Activated CD8-positive, alpha-beta memory T cell treated with anti-CD3 and anti-CD28 coated beads, Interleukin-2, amount 50 U/mL, for 1 hour (primary cell): ENCODE results near the gene BIRC2.
A peak's percentile ranks its signal among the peaks of the same experiment; 100 is the strongest.
"Not testable (repeated sequence)": the region's sequence is repeated elsewhere in the genome, so short reads cannot be mapped to it uniquely, and the experiment has no call there.

Experiments
- DNase-seq: peaks from one replicate; pipeline ENCODE4 v3.0.0-alpha.2; 2020; ENCODE audit errors: extremely low read depth

The BIRC2 gene

DNA sequence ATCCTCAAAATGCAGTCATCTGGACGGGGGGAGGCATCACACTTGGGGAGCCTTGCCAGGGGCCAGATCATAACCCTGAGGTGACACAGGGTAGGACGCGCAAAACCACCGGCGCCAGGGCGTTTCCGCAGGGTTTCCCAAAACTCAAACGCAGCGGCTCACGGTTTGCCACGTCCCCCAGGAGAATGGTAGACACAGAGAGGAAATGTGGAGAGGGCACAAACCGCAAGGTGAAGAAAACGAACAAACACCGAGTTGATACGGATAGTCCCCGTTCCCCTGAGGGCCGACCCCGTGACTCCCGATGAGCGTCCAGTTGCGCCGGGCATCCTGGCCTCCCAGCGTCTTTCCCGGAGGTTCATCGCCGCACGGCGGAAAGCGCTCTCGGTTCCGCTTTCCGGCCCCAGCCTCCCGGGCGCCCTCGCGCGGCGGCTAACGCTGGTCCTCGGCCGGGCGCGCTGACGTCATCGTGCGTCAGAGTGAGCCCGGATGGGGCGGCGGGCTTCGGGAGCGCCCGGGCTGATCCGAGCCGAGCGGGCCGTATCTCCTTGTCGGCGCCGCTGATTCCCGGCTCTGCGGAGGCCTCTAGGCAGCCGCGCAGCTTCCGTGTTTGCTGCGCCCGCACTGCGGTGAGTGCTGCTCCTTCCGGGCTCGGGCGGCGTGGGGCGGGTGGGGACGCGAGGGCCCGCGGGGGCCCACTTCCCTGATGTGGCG, at the start of gene BIRC2:
BIRC2 (plus strand) TSS at position 467 of the 714 bp plus-strand sequence. CDS start 2,641 bp downstream, outside the sequence.
- peak; percentile 94 for DNase-seq

GRCh38 chr11:102300837-102301236, 46.2 kb upstream of the BIRC2 start:
- not testable (repeated sequence) for DNase-seq

GRCh38 chr11:102302241-102302640, 44.8 kb upstream of the BIRC2 start:
- DNase-seq = no peak

GRCh38 chr11:102304686-102305085, 42.3 kb upstream of the BIRC2 start:
- no peak for DNase-seq

- DNase-seq = no peak
These were observed 41.5 kb upstream of the BIRC2 start for GRCh38 chr11:102305352-102306047.

DNA sequence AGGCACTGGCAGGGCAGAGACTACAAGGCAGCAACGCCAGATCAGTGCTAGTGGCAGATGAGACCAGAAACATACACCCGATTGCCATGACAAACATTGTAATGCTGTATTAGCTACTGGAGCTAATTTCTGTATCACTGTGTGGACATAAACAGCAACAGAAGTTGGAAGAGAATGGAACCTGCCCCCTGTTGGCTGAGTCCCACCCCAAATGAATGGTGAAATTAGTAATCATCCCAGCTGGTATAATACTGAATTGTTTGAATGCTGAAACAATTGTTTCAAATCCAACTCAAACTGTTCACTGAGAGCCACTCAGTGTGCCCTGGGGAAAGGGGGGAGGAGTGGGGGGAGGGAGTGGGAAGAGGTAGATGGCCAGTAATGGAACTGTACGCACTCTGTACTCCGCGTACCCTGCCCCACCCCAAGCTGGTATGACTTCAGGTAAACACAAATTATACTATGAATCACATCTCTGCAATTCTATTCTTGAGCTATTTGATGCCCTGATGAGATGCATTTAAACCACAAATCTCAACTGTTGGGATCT, 40.9 kb upstream of the BIRC2 start:
- no peak for DNase-seq

DNA sequence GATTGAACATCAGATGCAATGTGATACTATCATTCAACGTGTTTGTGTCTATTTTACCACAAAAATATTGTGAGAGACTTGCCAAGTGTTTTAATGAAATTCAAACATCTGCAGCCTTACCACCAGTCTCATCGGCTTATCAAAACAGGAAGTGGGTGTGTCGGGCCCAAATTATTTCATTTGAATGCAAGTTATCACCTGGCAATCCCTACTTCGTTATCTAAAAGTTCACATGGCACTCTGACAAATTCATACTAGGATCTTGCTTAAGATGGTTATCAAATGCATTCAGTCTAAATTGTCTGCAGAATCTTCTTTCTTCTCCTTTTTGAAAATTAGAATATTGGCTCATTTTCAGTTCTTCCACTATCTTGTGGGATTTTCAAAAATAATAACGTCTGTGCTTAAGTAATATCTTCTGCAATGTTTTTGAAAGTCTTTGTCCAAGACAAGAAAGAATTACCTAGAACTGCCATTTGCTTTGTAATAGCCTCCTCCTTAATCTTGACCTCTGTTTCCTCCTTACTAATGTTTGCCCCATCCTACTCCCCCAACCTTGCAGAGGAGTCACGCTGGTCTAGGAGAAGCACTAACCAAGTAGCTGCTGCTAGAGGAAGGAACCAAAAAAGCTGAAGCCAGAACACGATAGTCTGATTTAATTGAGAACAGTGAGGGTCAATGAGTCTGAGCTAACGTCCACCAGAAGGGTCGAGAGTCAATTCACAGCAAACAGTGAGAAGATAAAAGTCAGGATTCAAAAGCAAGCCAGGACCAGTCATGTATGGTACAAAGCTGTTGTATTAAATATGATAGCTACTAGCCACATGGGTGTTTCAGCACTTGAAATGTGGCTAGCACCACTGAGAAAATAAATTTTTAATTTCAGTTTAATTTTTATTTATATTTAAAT, 39.9 kb upstream of the BIRC2 start:
- no peak for DNase-seq

DNA sequence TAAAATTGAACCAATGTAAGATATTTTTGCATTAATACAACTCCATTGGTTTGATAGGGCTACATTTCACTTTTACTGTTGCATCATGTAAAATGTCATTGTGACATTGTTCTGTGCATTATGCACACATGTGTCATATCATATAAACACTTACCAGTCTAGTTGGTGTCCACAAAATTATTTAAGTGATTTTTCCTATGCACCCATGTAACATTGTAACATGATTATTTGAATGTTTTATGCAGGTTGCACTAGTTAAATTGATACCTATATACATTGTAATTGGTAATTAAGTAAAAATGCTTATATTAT, 39.3 kb upstream of the BIRC2 start:
- no peak for DNase-seq

DNA sequence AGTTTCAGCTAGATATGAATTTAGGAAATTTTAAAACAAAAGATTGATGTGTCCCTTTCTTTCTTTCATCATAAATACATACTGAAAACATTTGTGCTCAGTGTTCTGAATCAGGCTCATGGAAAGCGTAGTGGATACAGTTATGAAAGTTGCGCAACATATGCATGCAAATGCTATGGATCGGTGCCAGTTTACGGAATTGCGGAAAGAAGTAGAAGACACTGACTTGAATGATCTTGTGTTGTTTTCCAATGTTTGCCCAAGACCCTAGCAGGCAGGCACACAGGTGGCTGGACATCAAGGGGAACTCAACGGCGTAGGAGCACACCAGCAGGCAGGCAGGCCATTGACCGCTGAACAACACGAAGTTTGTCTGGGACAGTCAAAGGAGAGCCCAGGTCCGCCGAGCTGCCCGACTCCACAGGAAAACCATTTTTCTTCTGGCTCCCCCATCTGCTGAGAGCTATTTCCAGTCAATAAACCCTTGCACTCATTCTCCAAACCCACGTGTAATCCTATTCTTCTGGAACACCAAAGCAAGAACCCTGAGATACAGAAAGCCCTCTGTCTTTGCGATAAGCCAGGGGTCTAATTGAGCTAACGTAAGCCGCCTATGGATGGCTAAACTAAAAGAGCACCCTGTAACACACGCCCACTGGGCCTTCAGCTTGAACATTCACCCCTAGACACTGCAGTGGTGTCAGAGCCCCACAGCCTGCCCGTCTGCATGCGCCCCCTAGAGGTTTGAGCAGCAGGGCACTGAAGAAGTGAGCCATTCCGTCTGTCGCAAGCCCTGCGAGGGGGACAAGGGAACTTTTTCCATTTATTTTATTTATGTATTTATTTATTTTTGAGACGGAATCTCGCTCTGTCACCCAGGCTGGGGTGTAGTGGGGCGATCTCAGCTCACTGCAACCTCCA, 37.1 kb upstream of the BIRC2 start:
- DNase-seq = no peak

DNA sequence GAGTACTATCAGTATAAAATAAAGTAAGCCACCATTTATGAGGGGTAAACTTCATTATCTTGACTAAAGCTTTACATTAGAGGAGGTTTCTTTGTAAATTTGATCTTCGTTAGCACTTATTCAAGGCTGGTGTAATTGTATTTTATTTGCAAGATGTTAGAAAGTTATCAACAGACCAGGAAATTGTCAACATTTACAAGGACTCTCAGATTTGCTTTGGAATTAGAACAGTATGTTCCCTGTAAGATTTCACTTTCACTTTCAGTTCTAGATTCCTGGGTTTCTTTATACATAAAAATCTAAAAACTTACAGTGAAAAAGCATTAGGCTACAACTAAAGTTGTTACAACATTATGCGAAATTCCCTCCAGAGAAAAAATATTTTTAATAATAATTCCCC, 34.3 kb upstream of the BIRC2 start:
- no peak for DNase-seq

- DNase-seq = no peak
These were observed 33.6 kb upstream of the BIRC2 start for GRCh38 chr11:102313238-102313940.

DNA sequence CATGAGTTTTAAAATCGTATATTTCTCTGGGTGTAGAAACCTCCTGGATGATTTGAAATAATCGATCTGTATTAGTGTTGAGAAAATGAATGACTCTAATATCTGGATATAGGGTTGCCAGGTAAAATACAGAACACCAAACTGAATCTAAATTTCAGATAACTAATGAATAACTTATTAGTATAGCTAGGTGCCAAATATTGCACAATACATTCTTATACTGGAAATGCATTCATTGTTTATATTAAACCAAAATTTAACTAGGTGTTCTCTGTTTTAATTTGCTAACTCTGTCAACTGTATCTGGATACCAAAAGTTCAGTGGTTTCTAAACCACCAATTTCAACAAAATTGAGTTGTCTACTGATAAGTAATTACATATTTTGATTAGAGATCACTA, 32.2 kb upstream of the BIRC2 start:
- no peak for DNase-seq

DNA sequence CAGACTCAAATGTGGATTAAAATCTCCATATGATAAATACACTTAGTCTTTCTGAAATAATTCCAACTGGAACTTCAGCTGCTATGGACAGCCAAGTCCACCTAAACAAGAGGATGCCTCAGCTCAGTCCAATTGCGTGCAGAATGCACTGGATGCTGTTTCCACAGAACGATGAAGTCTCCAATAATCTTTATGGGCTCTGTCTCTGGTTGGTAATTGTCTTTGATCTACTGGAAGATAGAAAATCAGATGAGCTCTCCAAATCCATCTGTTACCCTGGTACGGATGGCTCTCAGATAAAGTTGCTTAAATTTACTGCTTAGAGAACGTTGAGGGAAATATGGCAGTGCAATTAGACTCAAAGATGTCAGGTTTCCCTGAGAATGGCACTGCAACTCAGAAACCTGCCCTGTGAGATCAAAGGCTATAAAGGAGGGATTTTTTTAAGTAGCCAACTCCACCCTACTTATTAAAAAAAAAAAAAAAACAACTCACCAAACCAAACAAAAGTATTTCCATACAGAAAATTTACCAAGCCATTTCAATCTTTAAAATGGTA, 30.6 kb upstream of the BIRC2 start:
- no peak for DNase-seq

DNA sequence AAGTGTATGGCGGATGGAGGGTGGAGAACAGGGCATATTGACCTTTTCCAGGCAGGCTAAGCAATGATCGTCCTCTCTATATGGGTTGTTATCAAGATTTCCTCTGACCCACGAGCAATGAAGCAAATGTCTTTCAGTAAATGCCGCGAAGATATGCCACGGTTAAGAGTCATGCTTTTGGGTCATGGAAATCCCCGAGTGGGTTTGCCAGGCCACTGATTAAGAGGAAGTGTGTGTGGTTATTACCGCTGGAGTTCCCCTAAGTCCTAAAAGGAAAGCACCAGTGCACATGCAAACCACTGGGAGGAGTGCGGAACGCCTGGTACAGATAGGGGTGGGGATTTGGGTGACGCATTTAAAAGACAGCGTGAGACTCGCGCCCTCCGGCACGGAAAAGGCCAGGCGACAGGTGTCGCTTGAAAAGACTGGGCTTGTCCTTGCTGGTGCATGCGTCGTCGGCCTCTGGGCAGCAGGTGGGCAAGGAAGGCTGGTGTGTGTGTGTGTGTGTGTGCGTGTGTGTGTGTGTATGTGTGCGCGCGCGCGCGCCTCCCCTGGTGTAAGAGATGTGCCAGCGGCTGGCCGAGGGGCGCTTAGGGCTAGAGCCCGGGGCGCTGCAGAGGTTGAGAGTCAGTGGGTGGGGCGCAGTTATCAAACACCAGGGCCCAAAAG, 29.8 kb upstream of the BIRC2 start, which contains the start of gene BIRC3:
BIRC3 (plus strand) TSS at position 386 of the 669 bp plus-strand sequence. CDS start 7,026 bp downstream, outside the sequence.
- DNase-seq = peak; percentile 89

DNA sequence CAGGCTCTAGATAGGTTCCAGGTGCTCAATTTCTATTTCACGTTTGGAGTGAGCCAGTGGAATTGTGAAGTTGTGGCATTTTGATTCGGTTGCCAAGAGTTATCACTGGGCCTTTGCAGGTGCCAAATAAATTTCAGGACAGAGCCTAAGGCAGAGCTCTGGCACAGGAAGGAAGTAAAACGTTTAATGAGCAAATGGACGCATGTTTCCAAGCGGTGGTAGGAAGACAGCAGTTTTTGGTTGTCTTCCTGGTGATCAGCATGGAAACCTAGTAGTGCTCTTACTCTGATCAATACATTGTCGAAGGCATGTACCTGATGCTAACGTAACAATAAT, 29.3 kb upstream of the BIRC2 start:
- no peak for DNase-seq

- no peak for DNase-seq
These were observed 28.5 kb upstream of the BIRC2 start for GRCh38 chr11:102318469-102318868.

- no peak for DNase-seq
These were observed 27.5 kb upstream of the BIRC2 start for GRCh38 chr11:102319544-102319943.

DNA sequence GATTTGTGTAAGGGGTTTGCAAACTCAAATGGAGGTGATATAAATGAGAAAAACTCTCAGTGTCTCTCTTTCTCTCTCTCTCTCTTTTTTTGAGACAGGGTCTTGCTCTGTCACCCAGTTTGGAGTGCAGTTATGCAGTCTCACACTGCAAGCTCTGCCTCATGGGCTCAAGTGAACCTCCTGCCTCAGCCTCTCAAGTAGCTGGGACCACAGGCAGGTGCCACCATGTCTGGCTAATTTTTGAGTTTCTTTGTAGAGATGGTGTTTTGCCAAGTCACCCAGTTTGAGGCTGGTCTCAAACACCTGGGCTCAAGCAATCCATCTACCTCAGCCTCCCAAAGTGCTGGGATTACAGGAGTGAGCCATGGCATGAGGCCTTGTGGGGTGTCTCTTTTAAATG, 26.8 kb upstream of the BIRC2 start:
- DNase-seq = no peak

DNA sequence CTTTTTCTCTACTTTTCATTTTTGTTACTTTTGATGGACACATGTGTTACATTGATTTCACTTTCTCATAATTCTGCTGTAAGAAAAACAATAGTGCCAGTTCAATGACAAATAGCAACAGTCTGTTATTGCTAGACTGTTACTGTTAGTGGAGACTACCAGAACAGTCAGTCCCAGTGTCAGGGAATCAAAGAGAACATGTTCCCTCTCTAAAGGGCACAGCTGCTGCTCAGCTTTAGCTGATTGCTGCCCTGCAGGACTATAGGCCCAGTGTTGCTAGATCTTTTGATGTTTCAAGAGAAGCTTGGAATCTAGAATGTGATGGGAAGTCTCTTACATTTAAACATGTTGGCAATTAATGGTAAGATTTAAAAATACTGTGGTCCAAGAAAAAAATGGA, 26.3 kb upstream of the BIRC2 start:
- no peak for DNase-seq

DNA sequence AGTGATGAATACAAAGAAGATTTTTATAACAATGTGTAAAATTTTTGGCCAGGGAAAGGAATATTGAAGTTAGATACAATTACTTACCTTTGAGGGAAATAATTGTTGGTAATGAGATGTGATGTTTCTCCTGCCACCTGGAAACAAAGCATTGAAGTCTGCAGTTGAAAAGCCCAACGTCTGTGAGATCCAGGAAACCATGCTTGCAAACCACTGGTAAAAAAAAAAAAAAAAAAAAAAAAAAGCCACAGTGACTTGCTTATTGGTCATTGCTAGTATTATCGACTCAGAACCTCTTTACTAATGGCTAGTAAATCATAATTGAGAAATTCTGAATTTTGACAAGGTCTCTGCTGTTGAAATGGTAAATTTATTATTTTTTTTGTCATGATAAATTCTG, 24.5 kb upstream of the BIRC2 start:
- no peak for DNase-seq
